Measurements from ENCODE around the gene OR4D6.

- TF ChIP-seq EZH2phosphoT487 (IDR thresholded peaks at IDR 0.05) (no peak), EZH2 (IDR thresholded peaks at IDR 0.05) (no peak)
Measured at GRCh38 chr11:59503276-59503675, 46.5 kb downstream of the OR4D6 start, which contains the start of gene OR4D11.
